SJCRH30 (cell line): ENCODE results near the gene SNRNP25. TPM values are rescaled to one million over a fixed set of nuclear protein-coding genes. Genes with fewer than 3 reads are reported as not detected.
"Not testable (repeated sequence)": the region's sequence is repeated elsewhere in the genome, so short reads cannot be mapped to it uniquely, and the experiment has no call there.

Experiments used
- DNase-seq, 2 experiments: peaks; one replicate each; pipeline ENCODE4 v3.0.0-alpha.2; 2015 to 2020
- H3K27ac ChIP-seq: fragments of 250-450 bp; sonication (Bioruptor Pico); 2 replicates; pipeline ENCODE4 v1.5.1; 2020; ENCODE audit warnings: mild to moderate bottlenecking, moderate library complexity
- H3K27me3 ChIP-seq: fragments of 250-450 bp; sonication (Bioruptor Pico); 2 replicates; pipeline ENCODE4 v1.5.1; 2020; ENCODE audit warnings: mild to moderate bottlenecking, moderate library complexity
- H3K36me3 ChIP-seq: fragments of 250-450 bp; sonication (Bioruptor Pico); 2 replicates; pipeline ENCODE4 v1.5.1; 2020; ENCODE audit warnings: mild to moderate bottlenecking, moderate library complexity
- H3K4me1 ChIP-seq: fragments of 250-450 bp; sonication (Bioruptor Pico); 2 replicates; pipeline ENCODE4 v1.5.1; 2020; ENCODE audit warnings: mild to moderate bottlenecking, moderate library complexity
- H3K4me3 ChIP-seq: fragments of 250-450 bp; sonication (Bioruptor Pico); 2 replicates; pipeline ENCODE4 v1.5.1; 2020; ENCODE audit warnings: mild to moderate bottlenecking, moderate library complexity
- H3K9me3 ChIP-seq: fragments of 250-450 bp; sonication (Bioruptor Pico); replicated peaks from 2 replicates; pipeline ENCODE4 v1.5.1; 2020; ENCODE audit warnings: mild to moderate bottlenecking, moderate library complexity
- total RNA-seq: library from RNA; depleted of rRNA; stranded (reverse); fragments of >200 nt; shearing (Covaris generic); gene quantifications from 2 replicates; pipeline ENCODE4 v1.2.3, GENCODE V29; 2014; rRNA removed

SNRNP25 gene
- 60.7 and 63.4 TPM in 2 replicates for total RNA-seq

DNA sequence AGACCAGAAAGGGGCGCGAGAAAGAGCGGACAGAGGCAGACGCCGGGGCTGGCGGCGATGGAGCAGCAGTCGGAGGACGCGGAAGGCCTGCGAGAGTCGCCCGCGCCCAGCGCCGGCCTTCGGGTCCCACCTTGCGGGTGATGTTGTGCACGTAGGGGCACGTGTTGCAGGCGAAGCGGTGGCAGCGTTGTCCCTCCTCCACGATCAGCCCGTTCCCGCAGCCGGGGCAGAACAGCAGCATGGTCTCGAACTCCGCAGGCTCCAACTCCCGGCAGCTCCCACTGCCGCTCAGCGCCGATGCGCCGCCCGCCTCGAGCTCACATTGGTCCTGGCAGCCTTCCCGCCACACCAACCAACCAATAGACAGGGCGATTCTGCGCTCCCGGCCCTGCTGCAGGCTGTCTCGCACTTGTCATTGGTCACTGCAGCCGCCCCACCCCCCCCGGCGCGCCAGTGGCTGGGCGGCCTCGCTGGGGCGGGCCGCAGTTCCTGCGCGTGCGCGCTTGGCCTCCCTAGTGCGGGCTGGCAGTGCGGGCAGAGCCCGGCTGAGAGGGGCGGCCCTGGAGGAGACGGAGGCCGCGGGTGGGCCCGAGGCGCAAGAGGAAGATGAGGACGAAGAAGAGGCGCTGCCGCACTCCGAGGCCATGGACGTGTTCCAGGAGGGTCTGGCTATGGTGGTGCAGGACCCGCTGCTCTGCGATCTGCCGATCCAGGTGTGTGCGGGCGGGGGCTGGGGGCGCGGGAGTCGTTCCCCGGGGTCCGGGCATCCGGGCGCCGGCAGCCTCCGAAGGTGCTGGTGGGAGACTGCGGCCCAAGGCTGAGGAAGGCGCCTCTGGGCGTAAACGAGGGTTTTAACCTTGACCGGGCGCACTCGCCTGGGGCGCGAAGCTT, at the start of gene SNRNP25, which contains the start of gene POLR3K:
Gene SNRNP25, plus strand, starts transcription at position 483 of the 891 bp plus-strand sequence. Its CDS starts 189 bp downstream, at position 672.
Gene POLR3K, minus strand, starts transcription at position 263 of the 891 bp plus-strand sequence. Its CDS starts 22 bp downstream, at position 241.
- Histone ChIP-seq H3K27me3 (no peaks in the 10 kb centered on the region), H3K9me3 (no peaks in the 10 kb centered on the region), H3K27ac (peak within 1 kb of the TSS; percentile 59), H3K4me3 (peak within 1 kb of the TSS; percentile 79), H3K4me1 (no peaks in the 10 kb centered on the region), H3K36me3 (peaks cover 39% of the 10 kb centered on the region)
- DNase-seq = peak; percentile 98 to 99

DNA sequence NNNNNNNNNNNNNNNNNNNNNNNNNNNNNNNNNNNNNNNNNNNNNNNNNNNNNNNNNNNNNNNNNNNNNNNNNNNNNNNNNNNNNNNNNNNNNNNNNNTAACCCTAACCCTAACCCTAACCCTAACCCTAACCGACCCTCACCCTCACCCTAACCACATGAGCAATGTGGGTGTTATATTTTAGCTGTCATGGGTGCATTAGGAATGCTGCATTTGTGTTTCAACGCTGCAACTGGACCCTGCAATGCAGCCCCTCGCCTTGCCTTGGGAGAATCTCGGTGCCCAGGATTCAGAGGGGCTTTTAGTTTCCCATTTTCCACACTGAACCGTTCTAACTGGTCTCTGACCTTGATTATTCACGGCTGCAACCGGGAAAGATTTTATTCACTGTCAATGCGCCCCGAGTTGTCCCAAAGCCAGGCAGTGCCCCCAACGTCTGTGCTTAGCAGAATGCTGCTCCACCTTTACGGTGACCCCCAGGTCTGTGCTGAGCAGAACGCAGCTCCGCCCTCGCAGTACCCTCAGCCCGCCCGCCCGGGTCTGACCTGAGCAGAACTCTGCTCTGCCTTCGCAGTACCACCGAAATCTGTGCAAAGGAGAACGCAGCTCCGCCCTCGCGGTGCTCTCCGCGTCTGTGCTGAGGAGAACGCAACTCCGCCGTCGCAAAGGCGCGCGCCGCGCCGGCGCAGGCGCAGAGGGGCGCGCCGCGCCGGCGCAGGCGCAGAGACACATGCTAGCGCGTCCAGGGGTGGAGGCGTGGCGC, 43.5 kb upstream of the SNRNP25 start:
- H3K4me3 ChIP-seq = no peak overlapping the region
- no peak for DNase-seq
- H3K27me3 ChIP-seq = no peaks in the 10 kb centered on the region
- no peaks in the 10 kb centered on the region for H3K4me1 ChIP-seq
- no peaks in the 10 kb centered on the region for H3K9me3 ChIP-seq
- H3K36me3 ChIP-seq = no peaks in the 10 kb centered on the region
- H3K27ac ChIP-seq = no peak overlapping the region

DNA sequence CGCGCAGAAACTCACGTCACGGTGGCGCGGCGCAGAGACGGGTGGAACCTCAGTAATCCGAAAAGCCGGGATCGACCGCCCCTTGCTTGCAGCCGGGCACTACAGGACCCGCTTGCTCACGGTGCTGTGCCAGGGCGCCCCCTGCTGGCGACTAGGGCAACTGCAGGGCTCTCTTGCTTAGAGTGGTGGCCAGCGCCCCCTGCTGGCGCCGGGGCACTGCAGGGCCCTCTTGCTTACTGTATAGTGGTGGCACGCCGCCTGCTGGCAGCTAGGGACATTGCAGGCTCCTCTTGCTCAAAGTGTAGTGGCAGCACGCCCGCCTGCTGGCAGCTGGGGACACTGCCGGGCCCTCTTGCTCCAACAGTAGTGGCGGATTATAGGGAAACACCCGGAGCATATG, 42.9 kb upstream of the SNRNP25 start:
- not testable (repeated sequence) for H3K27ac ChIP-seq, H3K4me3 ChIP-seq, H3K27me3 ChIP-seq, H3K36me3 ChIP-seq, H3K4me1 ChIP-seq, H3K9me3 ChIP-seq
- DNase-seq = peak in 1 of 2 experiments; percentile 91

- H3K4me1 ChIP-seq, H3K36me3 ChIP-seq, H3K27ac ChIP-seq, DNase-seq, H3K27me3 ChIP-seq, H3K4me3 ChIP-seq, H3K9me3 ChIP-seq: not testable (repeated sequence)
These were observed 36.4 kb upstream of the SNRNP25 start for GRCh38 chr16:17062-17765.

DNA sequence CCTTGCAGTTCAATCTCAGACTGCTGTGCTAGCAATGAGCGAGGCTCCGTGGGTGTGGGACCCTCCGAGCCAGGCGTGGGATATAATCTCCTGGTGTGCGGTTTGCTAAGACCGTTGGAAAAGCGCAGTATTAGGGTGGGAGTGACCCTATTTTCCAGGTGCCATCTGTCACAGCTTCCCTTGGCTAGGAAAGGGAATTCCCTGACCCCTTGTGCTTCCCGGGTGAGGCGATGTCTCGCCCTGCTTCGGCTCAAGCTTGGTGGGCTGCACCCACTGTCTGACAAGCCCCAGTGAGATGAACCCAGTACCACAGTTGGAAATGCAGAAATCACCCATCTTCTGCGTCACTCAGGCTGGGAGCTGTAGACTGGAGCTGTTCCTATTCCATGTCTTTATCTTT, 32.7 kb upstream of the SNRNP25 start:
- H3K4me1 ChIP-seq, H3K36me3 ChIP-seq, H3K9me3 ChIP-seq, DNase-seq, H3K27me3 ChIP-seq, H3K4me3 ChIP-seq, H3K27ac ChIP-seq: not testable (repeated sequence)

GRCh38 chr16:24151-24550, 29.5 kb upstream of the SNRNP25 start:
- not testable (repeated sequence) for H3K9me3 ChIP-seq, H3K4me1 ChIP-seq, DNase-seq, H3K27me3 ChIP-seq, H3K36me3 ChIP-seq, H3K4me3 ChIP-seq, H3K27ac ChIP-seq

DNA sequence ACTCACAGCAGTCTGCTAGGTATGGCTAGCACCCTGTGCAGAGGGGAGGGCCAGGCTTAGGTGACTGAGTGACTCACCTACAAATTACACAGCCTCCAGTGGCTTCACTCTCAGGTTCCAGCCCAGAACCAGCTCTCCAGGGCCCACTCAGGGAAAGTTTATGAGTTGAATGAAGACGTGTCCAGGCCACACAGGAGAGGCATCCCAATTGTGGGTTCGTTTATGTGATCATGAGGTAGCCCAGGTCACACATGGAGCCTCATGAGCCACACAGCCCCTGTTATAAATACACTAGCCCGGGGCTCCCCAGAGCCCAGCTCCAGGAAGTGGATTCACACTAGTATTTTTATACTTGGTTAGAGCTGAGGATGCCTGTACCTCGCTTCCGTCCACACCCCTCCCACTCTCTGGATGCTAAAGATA, 27.7 kb upstream of the SNRNP25 start:
- DNase-seq, H3K4me3 ChIP-seq, H3K4me1 ChIP-seq, H3K9me3 ChIP-seq, H3K27ac ChIP-seq, H3K27me3 ChIP-seq, H3K36me3 ChIP-seq: not testable (repeated sequence)

DNA sequence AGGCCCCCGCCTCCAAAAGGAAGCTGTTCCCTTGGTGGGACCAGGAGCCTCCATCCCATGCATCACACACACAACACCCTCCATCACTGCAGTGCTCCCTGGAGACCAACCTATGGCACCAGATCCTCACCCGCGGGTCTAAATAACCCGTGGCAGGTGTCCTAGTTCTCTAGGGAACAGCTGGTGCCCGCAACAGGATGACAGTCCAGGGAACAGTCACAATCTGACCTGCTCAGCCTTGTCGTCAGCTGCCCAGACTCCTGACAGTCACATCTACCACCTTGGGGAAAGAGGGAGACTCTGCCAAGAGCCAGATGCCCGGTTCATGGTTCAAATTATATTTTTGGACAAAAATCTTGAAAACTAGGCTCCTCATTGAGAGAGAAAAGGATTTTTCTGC, 23.0 kb upstream of the SNRNP25 start:
- not testable (repeated sequence) for H3K27ac ChIP-seq, DNase-seq, H3K4me1 ChIP-seq, H3K36me3 ChIP-seq, H3K9me3 ChIP-seq, H3K27me3 ChIP-seq, H3K4me3 ChIP-seq

- not testable (repeated sequence) for DNase-seq, H3K36me3 ChIP-seq, H3K9me3 ChIP-seq, H3K27me3 ChIP-seq, H3K4me1 ChIP-seq, H3K27ac ChIP-seq, H3K4me3 ChIP-seq
These were observed 20.3 kb upstream of the SNRNP25 start for GRCh38 chr16:33154-33876.

DNA sequence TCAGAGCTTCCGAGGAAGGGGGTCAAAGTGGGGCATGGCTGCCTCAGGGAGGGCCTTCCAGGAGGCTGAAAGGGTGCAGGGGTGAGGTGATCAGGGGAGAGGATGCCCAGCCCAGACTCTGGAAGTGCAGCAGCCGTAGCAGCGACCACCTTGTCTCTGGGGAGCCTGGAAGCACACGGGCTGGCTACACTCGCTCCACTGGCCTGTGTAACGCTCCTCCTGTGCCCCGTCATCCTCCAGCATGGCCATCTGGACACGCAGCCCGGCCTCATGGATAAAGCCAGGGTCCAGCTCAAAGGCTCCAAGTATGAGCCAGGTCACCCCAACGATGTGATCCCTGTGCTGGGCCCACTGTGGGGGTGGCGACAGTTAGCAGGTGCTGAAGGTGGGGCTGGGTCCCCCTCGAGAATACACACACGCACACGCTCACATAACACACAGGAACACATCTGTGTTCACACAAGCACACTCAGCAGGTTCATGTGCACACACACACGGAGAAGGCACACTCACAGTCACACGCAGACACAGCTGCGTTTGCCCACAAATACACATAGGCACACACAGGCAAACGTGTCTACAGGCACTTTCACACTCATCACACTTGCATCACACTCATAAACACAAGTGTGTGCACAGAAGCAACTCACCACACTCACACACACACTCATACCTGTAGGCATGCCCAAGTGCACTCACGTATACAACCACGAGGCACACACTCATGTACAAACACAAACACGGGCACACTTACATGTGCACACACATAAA, 19.6 kb upstream of the SNRNP25 start:
- no peak overlapping the region for H3K27ac ChIP-seq

GRCh38 chr16:34648-34987, 19.0 kb upstream of the SNRNP25 start:
- Histone ChIP-seq H3K4me1 (no peaks in the 10 kb centered on the region), H3K4me3 (no peak overlapping the region), H3K36me3 (no peaks in the 10 kb centered on the region), H3K27me3 (no peaks in the 10 kb centered on the region), H3K9me3 (no peaks in the 10 kb centered on the region), H3K27ac (no peak overlapping the region)
- DNase-seq = no peak

More for the DNA sequence above, 19.6 kb upstream of the SNRNP25 start:
- Histone ChIP-seq H3K27me3 (no peaks in the 10 kb centered on the region), H3K36me3 (no peaks in the 10 kb centered on the region), H3K4me1 (no peaks in the 10 kb centered on the region), H3K4me3 (no peak overlapping the region), H3K9me3 (no peaks in the 10 kb centered on the region)
- no peak for DNase-seq

- no peaks in the 10 kb centered on the region for H3K4me1 ChIP-seq
- DNase-seq = no peak
- H3K27ac ChIP-seq = no peak overlapping the region
- no peaks in the 10 kb centered on the region for H3K9me3 ChIP-seq
- H3K4me3 ChIP-seq = no peak overlapping the region
- peaks cover 2% of the 10 kb centered on the region for H3K36me3 ChIP-seq
- no peaks in the 10 kb centered on the region for H3K27me3 ChIP-seq
These were observed 18.5 kb upstream of the SNRNP25 start for GRCh38 chr16:35011-35677.

- H3K36me3 ChIP-seq = peaks cover 2% of the 10 kb centered on the region
- no peaks in the 10 kb centered on the region for H3K4me1 ChIP-seq
- H3K27ac ChIP-seq = no peak overlapping the region
- no peaks in the 10 kb centered on the region for H3K9me3 ChIP-seq
- H3K27me3 ChIP-seq = no peaks in the 10 kb centered on the region
- DNase-seq = no peak
- H3K4me3 ChIP-seq = no peak overlapping the region
These were observed 17.8 kb upstream of the SNRNP25 start for GRCh38 chr16:35678-36305.
